Measurements from ENCODE around the gene MT2A. TPM values are rescaled to one million over a fixed set of nuclear protein-coding genes. Genes with fewer than 3 reads are reported as not detected.

Gene MT2A
- total RNA-seq, 1 donor from 2014 or later, result 661 TPM

- Histone ChIP-seq H3K4me1 (peaks cover 17% of the 10 kb centered on the region), H3K9me3 (no peaks in the 10 kb centered on the region), H3K36me3 (no peaks in the 10 kb centered on the region), H3K27me3 (no peaks in the 10 kb centered on the region), H3K27ac (no peak overlapping the region), H3K4me3 (no peak overlapping the region)
- no peak for TF ChIP-seq CTCF (IDR thresholded peaks at IDR 0.05)
- no peak for TF ChIP-seq POLR2A (IDR thresholded peaks at IDR 0.05)
- no peak for TF ChIP-seq POLR2AphosphoS5 (IDR thresholded peaks at IDR 0.05; ENCODE audit: insufficient read depth in 1 of 2, low read depth in 1 of 2)
- no peak for DNase-seq (ENCODE audit: extremely low spot score in 2 of 2)
- intact Hi-C loops (cut with DNase I), result loop anchor here (2.0 kb wide), 1 partner anchor 13 kb away; no protein-coding TSS in a partner anchor
Observed at GRCh38 chr16:56623637-56624036, 15.3 kb downstream of the MT2A start.

- intact Hi-C loops (cut with DNase I), result loop anchor here (2.0 to 5.0 kb wide), 2 partner anchors 15 to 57 kb away; partner anchors contain the start of gene MT1X
- Histone ChIP-seq H3K36me3 (no peaks in the 10 kb centered on the region), H3K4me3 (peak within 1 kb of the TSS; percentile 49 to 59), H3K9me3 (no peaks in the 10 kb centered on the region), H3K27ac (peak within 1 kb of the TSS; percentile 81), H3K27me3 (no peaks in the 10 kb centered on the region), H3K4me1 (peaks cover 17% of the 10 kb centered on the region)
- DNase-seq (ENCODE audit: extremely low spot score in 2 of 2), result no peak
- TF ChIP-seq POLR2A (IDR thresholded peaks at IDR 0.05), result peak in 1 of 2 donors; percentile 81
- TF ChIP-seq POLR2AphosphoS5 (IDR thresholded peaks at IDR 0.05; ENCODE audit: insufficient read depth in 1 of 2, low read depth in 1 of 2), result peak in 1 of 2 donors; percentile 86
- TF ChIP-seq CTCF (IDR thresholded peaks at IDR 0.05), result no peak
Observed at GRCh38 chr16:56625140-56625942, 17.0 kb downstream of the MT2A start, which contains the start of gene MT1E. MT1E (plus strand) TSS chr16:56625781; CDS start chr16:56625852, 71 bp downstream.

- no peak for DNase-seq (ENCODE audit: extremely low spot score in 2 of 2)
- H3K27ac ChIP-seq, result peak overlapping the region; percentile 81
- peak overlapping the region; percentile 49 to 59 for H3K4me3 ChIP-seq
- H3K9me3 ChIP-seq, result no peaks in the 10 kb centered on the region
- no peaks in the 10 kb centered on the region for H3K27me3 ChIP-seq
- H3K4me1 ChIP-seq, result peaks cover 17% of the 10 kb centered on the region
- peak; percentile 7 to 63 for TF ChIP-seq POLR2AphosphoS5 (IDR thresholded peaks at IDR 0.05; ENCODE audit: insufficient read depth in 1 of 2, low read depth in 1 of 2)
- no peak for TF ChIP-seq POLR2A (IDR thresholded peaks at IDR 0.05)
- intact Hi-C loops (cut with DNase I), result loop anchor here (2.0 to 5.0 kb wide), 2 partner anchors 15 to 56 kb away; partner anchors contain the start of gene MT1X
- H3K36me3 ChIP-seq, result no peaks in the 10 kb centered on the region
Observed at GRCh38 chr16:56625943-56626654, 17.7 kb downstream of the MT2A start.

GRCh38 chr16:56626685-56627084 lies 18.3 kb downstream of the MT2A start:
- H3K9me3 ChIP-seq, result no peaks in the 10 kb centered on the region
- peak overlapping the region; percentile 81 for H3K27ac ChIP-seq
- no peaks in the 10 kb centered on the region for H3K27me3 ChIP-seq
- DNase-seq (ENCODE audit: extremely low spot score in 2 of 2), result no peak
- H3K4me1 ChIP-seq, result peaks cover 17% of the 10 kb centered on the region
- TF ChIP-seq POLR2A (IDR thresholded peaks at IDR 0.05), result no peak
- TF ChIP-seq CTCF (IDR thresholded peaks at IDR 0.05), result no peak
- TF ChIP-seq POLR2AphosphoS5 (IDR thresholded peaks at IDR 0.05; ENCODE audit: insufficient read depth in 1 of 2, low read depth in 1 of 2), result no peak
- peak overlapping the region; percentile 49 to 59 for H3K4me3 ChIP-seq
- no peaks in the 10 kb centered on the region for H3K36me3 ChIP-seq
- intact Hi-C loops (cut with DNase I), result loop anchor here (5.0 kb wide), 1 partner anchor 56 kb away; the partner anchor contains the start of gene MT1X
